GM18951 (cell line): ENCODE measurements around the gene SVOPL.
"Not testable (repeated sequence)": the region's sequence is repeated elsewhere in the genome, so short reads cannot be mapped to it uniquely, and the experiment has no call there.

Experiments
- POLR2A ChIP-seq: IDR thresholded peaks from 4 replicates; pipeline ENCODE4 v1.6.1; 2011; ENCODE audit warnings: mild to moderate bottlenecking; ENCODE audit not compliant: insufficient read length, insufficient read depth; ENCODE audit errors: extremely low read depth
- in situ Hi-C: fragments of 300-500 bp; cut with MboI; formaldehyde crosslinking; loops from one replicate; pipeline ENCODE4 v1.12.0; 2022; ENCODE audit warnings: low sequenced_read_pairs, mixed read lengths, inconsistent platforms; ENCODE audit not compliant: unreplicated experiment

SVOPL gene

GRCh38 chr7:138690495-138690894 is 10.7 kb downstream of the SVOPL start:
- in situ Hi-C loops, result no loop called here
- TF ChIP-seq POLR2A, result no peak

DNA sequence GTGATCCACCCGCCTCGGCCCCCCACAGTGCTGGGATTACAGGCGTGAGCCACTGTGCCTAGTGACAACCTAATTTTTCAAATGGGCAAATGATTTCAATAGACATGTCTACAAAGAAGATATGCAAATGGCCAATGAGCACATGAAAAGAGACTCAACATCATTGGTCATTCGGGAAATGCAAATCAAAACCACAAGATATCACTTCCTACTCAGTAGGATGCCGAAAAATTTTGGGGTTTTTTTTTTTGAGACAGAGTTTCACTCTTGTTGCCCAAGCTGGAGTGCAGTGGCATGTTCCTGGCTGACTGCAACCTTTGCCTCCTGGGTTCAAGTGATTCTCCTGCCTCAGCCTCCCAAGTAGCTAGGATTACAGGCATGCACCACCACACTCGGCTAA is 13.1 kb downstream of the SVOPL start:
- in situ Hi-C loops, result not testable (repeated sequence)

GRCh38 chr7:138684340-138684739 is 16.8 kb downstream of the SVOPL start:
- no peak for TF ChIP-seq POLR2A
- in situ Hi-C loops, result no loop called here

- TF ChIP-seq POLR2A, result no peak
- in situ Hi-C loops, result no loop called here
Measured at GRCh38 chr7:138679793-138680192, 21.4 kb downstream of the SVOPL start.

- TF ChIP-seq POLR2A, result no peak
- in situ Hi-C loops, result no loop called here
Measured at GRCh38 chr7:138670594-138670993, 30.6 kb downstream of the SVOPL start.

- TF ChIP-seq POLR2A, result no peak
- in situ Hi-C loops, result no loop called here
Measured at GRCh38 chr7:138669364-138669763, 31.8 kb downstream of the SVOPL start.

- in situ Hi-C loops, result no loop called here
- no peak for TF ChIP-seq POLR2A
Measured at GRCh38 chr7:138668946-138669345, 32.2 kb downstream of the SVOPL start.

- TF ChIP-seq POLR2A, result no peak
- in situ Hi-C loops, result no loop called here
Measured at GRCh38 chr7:138668229-138668596, 32.9 kb downstream of the SVOPL start.

- no peak for TF ChIP-seq POLR2A
- in situ Hi-C loops, result no loop called here
Measured at GRCh38 chr7:138667535-138668228, 33.5 kb downstream of the SVOPL start.

DNA sequence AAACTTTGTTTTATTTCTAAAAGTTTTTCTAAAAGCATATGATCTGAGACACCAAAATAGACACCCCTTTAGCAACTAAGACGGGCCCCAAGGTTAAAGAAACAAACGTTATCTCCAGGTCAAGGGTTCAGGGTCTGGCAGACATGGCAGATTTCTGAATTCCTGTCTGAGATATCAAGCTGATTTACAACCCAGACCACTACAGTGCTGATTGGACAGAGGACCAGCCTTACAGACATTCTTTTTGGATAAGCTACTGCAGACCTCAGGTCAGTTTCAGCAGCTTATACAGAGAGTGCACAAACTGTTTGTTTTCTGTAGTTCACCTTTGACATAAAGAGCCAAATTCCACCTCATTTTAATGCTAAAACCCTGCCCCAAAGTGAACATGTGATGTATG is 34.8 kb downstream of the SVOPL start:
- TF ChIP-seq POLR2A, result no peak
- in situ Hi-C loops, result no loop called here

DNA sequence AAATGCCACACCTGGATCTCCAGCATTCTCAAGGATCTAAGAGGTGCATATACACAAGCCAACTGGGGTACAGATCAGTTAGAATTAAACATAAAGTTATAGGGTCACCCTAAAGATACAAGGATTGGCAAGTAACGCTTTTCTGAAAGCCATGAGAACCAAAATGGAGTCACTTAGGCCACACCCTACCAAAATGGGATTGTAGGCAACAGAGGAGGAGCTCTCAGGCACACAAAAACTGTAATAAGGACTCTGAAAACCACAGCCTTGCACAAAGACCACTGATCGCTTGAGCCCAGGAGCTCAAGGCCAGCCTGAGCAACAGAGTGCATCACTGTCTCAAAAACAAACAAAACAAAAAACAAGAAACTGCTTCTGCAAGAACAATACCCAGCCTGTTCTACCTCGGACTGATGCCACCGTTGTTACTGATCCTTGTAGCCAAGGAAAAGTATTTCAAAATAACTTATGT is 35.5 kb downstream of the SVOPL start:
- no peak for TF ChIP-seq POLR2A
- in situ Hi-C loops, result no loop called here

GRCh38 chr7:138665249-138665648 is 35.9 kb downstream of the SVOPL start:
- in situ Hi-C loops, result no loop called here
- TF ChIP-seq POLR2A, result no peak

DNA sequence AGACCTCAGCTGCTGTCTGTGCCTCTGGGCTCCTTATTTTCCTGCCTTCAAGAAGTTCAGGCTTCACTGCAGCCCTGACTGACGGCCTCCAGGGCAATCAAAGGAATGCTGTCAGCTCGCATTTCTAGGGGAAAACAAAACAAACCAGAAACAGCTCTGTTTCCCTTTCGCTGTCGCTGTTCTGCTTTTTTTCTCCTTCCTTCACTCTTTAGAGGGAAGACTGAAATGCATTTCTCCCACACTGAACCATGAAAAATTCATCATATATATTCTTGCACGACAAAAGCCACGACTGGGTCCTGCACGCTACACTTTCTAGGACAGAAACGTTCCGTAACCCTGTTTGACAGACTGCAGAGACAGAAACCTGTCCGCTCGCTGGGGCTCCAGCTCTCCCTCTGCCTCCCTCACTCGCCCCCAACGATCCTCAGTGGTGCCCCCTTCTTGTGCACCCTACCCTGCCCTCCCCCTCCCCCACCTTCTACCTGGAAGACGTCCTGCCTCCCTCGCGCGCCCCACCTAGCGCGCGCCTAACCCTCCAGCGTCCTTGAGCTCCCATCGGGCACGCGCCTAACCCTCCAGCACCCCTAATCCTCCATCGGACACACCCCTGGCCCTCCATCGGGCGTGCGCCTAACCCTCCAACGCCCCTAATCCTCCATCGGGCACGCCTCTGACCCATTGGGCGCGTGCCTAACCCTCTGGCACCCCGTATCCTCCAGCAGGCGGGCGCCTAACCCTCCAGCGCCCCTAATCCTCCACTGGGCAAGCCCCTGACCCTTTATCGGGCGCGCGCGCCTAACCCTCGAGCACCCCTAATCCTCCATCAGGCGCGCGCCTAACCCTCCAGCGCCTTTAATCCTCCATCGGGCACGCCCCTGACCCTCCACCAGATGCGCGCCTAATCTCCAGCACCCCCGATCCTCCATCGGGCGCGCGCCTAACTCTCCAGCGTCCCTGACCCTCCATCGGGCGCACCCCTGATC is 37.1 kb downstream of the SVOPL start:
- TF ChIP-seq POLR2A, result no peak
- in situ Hi-C loops, result no loop called here

DNA sequence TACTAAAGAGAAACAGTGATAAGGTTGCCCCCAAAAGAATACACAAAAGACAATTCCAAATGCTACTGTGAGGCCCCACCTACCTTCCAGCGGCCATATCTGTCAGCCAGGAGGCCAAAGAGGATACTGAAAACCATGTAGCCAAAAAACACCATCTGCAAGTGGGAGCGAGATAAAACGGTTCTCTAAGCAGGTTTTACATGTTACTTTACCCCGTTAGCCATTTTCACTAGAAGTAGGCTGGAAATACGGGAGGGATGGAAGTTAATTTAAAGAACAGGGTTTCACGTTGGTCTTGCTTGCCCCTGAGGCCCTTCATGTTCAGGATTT is 38.2 kb downstream of the SVOPL start:
- in situ Hi-C loops, result no loop called here
- no peak for TF ChIP-seq POLR2A
